Measurements from ENCODE around the gene ABCC1.

DNA sequence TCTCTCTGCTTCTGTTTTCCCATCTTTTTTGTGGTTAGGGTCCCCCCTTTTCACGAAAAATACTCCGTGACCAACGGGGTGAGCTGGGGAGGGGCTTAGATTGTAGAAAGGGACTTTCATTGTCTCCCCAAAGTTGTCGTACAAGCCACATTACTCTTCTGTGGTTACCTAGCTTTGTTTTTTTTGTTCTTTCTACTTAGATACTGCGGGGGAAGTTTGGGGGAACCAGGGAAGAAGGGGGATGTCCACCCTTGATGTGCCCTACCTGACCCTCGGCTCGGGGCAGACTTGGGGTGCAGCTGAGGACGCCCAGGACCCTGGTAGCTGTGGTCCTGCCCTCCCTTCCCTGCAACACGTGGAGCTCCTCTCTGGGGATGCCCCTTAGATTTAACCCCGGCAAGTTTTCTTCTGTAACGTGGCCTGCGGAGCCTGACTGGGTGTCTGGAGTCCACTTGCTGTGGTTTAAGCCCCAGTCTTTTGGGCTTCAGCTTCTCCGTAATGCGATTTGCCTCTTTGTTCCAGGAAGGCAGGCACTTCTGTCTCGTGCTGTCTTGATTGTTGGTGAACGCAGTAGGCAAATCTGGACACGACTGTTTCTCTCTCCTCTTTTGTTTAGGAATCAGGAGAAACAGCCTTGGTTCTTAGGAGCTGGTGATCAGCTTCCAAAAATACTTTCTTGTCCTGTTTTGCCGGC lies 892 bp downstream of the ABCC1 start:
- TF ChIP-seq ZNF274 (IDR thresholded peaks at IDR 0.05; ENCODE audit: low read depth, low read length) (no peak), YY1 (IDR thresholded peaks at IDR 0.05; ENCODE audit: insufficient read depth, insufficient read length) (no peak)

Data from NT2/D1 (cell line).